GM12891 (cell line): ENCODE measurements around the gene HINT2.

Source experiments
- PAX5 ChIP-seq: IDR thresholded peaks from 2 replicates; pipeline ENCODE4 v1.6.1; 2011; ENCODE audit warnings: low read length, moderate library complexity, mild to moderate bottlenecking; ENCODE audit not compliant: insufficient read depth, severe bottlenecking
- POLR2A ChIP-seq: IDR thresholded peaks from 2 replicates; pipeline ENCODE4 v1.6.1; 2011; ENCODE audit warnings: low read depth, low read length, control low read depth
- POLR2AphosphoS5 ChIP-seq: IDR thresholded peaks from 2 replicates; pipeline ENCODE4 v1.6.1; 2011; ENCODE audit warnings: low read depth, low read length, control low read depth
- POU2F2 ChIP-seq: IDR thresholded peaks from 2 replicates; pipeline ENCODE4 v1.6.1; 2011; ENCODE audit warnings: low read depth, mild to moderate bottlenecking, control low read depth, low read length, moderate library complexity
- SPI1 ChIP-seq: IDR thresholded peaks from 2 replicates; pipeline ENCODE4 v1.6.1; 2011; ENCODE audit warnings: low read depth, low read length, control low read depth
- TAF1 ChIP-seq: IDR thresholded peaks from 2 replicates; pipeline ENCODE4 v1.6.1; 2011; ENCODE audit warnings: low read depth, low read length, control low read depth

GRCh38 chr9:35771075-35771433, 43.8 kb downstream of the HINT2 start:
- no peak for TF ChIP-seq POU2F2
- no peak for TF ChIP-seq POLR2A
- TF ChIP-seq POLR2AphosphoS5 = no peak
- no peak for TF ChIP-seq PAX5
- TF ChIP-seq SPI1 = no peak
- no peak for TF ChIP-seq TAF1
